ENCODE data around the gene OR13A1. TPM values are rescaled to one million over a fixed set of nuclear protein-coding genes. Genes with fewer than 3 reads are reported as not detected.
"Not testable (repeated sequence)": the region's sequence is repeated elsewhere in the genome, so short reads cannot be mapped to it uniquely, and the experiment has no call there.

Gene OR13A1
- polyA plus RNA-seq, 1 of the 3 experiments (the other 2 are of a cell fraction), result not detected

DNA sequence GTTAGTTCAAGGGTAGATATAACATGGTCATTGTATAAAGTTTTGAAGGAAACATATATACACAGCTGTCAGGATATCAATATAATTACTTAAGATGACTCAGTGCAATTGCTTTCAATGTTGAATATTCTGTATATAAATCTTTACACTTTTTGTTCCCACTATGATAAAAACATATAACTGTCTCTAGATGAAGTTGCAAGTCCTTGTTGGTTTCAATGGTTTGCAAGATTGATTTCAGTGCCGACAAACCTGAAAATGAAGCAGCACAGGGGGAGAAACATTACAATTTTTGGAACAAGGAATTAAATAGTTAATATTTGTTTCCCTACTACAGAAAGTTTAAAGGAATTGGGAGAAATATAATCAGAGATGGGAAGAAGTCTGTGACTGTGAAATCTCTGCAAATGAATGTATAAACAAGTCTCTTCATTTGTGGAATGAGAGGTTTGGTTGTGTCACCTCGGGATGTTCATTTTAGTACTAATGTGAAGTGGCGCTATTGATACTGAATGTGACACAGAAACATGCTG is 54.1 kb downstream of the OR13A1 start:
- no peaks in the 10 kb centered on the region for H3K9me3 ChIP-seq
- H3K9ac ChIP-seq, result no peak overlapping the region
- WGBS (ENCODE audit: low lambda C conversion rate), result 12% methylated on average over 3 of the region's 3 CpGs
- H3K27me3 ChIP-seq (ENCODE audit: insufficient read depth), result no peaks in the 10 kb centered on the region; the same call in 1 of the 2 replicates
- no peak overlapping the region for H3K27ac ChIP-seq (ENCODE audit: low read depth in 2 of 2, low read length in 1 of 2)
- TF ChIP-seq MEF2A (IDR thresholded peaks at IDR 0.05; ENCODE audit: borderline replicate concordance, low read depth) (no peak), EP300 (IDR thresholded peaks at IDR 0.05; ENCODE audit: borderline replicate concordance in 1 of 2, low read depth in 1 of 2, low read length in 1 of 2) (no peak), RFX5 (IDR thresholded peaks at IDR 0.05; ENCODE audit: low read length) (no peak), FOSL2 (IDR thresholded peaks at IDR 0.05; ENCODE audit: borderline replicate concordance, low read depth) (no peak), NFIC (IDR thresholded peaks at IDR 0.05; ENCODE audit: borderline replicate concordance) (no peak), GABPA (IDR thresholded peaks at IDR 0.05; ENCODE audit: low read depth) (no peak)
- TF ChIP-seq, protein P1, sequence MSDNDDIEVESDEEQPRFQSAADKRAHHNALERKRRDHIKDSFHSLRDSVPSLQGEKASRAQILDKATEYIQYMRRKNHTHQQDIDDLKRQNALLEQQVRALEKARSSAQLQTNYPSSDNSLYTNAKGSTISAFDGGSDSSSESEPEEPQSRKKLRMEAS (IDR thresholded peaks at IDR 0.05; ENCODE audit: low read depth), result no peak
- TF ChIP-seq, protein P2, sequence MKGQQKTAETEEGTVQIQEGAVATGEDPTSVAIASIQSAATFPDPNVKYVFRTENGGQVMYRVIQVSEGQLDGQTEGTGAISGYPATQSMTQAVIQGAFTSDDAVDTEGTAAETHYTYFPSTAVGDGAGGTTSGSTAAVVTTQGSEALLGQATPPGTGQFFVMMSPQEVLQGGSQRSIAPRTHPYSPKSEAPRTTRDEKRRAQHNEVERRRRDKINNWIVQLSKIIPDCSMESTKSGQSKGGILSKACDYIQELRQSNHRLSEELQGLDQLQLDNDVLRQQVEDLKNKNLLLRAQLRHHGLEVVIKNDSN (IDR thresholded peaks at IDR 0.05; ENCODE audit: borderline replicate concordance, low read depth), result no peak
- TF ChIP-seq, protein P3, sequence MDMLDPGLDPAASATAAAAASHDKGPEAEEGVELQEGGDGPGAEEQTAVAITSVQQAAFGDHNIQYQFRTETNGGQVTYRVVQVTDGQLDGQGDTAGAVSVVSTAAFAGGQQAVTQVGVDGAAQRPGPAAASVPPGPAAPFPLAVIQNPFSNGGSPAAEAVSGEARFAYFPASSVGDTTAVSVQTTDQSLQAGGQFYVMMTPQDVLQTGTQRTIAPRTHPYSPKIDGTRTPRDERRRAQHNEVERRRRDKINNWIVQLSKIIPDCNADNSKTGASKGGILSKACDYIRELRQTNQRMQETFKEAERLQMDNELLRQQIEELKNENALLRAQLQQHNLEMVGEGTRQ (IDR thresholded peaks at IDR 0.05; ENCODE audit: borderline replicate concordance, low read depth, low read length), result no peak
- no peak overlapping the region for H3K4me2 ChIP-seq
- no peaks in the 10 kb centered on the region for H3K9me2 ChIP-seq
- POLR2A ChIA-PET, result no interaction called here
- CTCF ChIA-PET, result interaction anchor here (0.5 kb wide), 1 partner anchor 26 kb away, joined by 3 read pairs; no protein-coding TSS in a partner anchor
- H4K20me1 ChIP-seq (ENCODE audit: insufficient read depth), result no peaks in the 10 kb centered on the region
- no peaks in the 10 kb centered on the region for H3F3A ChIP-seq (replicated peaks; ENCODE audit: insufficient read depth)
- H3K79me2 ChIP-seq (ENCODE audit: insufficient read depth), result no peaks in the 10 kb centered on the region
- no peak overlapping the region for H2AFZ ChIP-seq (ENCODE audit: low read depth)
- H3K36me3 ChIP-seq (replicated peaks in 1 of 2; ENCODE audit: control insufficient read depth in 1 of 2, insufficient read depth in 2 of 2, low read length in 1 of 2), result no peaks in the 10 kb centered on the region
- no peaks in the 10 kb centered on the region for H3K4me1 ChIP-seq (ENCODE audit: control insufficient read depth in 1 of 2, insufficient read depth in 2 of 2, low read depth in 1 of 2, low read length in 1 of 2)
- no peak for DNase-seq
- H3K4me3 ChIP-seq (ENCODE audit: low read depth in 2 of 2, low read length in 1 of 2), result no peak overlapping the region

DNA sequence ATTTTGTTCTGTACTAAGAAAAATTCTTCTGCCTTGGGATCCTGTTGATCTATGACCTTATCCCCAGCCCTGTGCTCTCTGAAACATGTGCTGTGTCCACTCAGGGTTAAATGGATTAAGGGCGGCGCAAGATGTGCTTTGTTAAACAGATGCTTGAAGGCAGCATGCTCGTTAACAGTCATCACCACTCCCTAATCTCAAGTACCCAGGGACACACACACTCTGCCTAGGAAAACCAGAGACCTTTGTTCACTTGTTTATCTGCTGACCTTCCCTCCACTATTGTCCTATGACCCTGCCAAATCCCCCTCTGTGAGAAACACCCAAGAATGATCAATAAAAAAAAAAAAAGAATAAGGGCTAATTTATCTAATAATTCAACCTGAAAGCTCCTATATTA is 54.8 kb downstream of the OR13A1 start:
- WGBS (ENCODE audit: low lambda C conversion rate), result 6% methylated on average over 3 of the region's 3 CpGs
- CTCF ChIA-PET; POLR2A ChIA-PET; H4K20me1 ChIP-seq (ENCODE audit: insufficient read depth); H3K4me3 ChIP-seq (ENCODE audit: low read depth in 2 of 2, low read length in 1 of 2); H3K9me3 ChIP-seq; H3K27ac ChIP-seq (ENCODE audit: low read depth in 2 of 2, low read length in 1 of 2); DNase-seq; H3K4me2 ChIP-seq; H2AFZ ChIP-seq (ENCODE audit: low read depth); H3K79me2 ChIP-seq (ENCODE audit: insufficient read depth); H3K4me1 ChIP-seq (ENCODE audit: control insufficient read depth in 1 of 2, insufficient read depth in 2 of 2, low read depth in 1 of 2, low read length in 1 of 2); H3K27me3 ChIP-seq (ENCODE audit: insufficient read depth); H3K9ac ChIP-seq; H3K9me2 ChIP-seq; H3K36me3 ChIP-seq (replicated peaks in 1 of 2; ENCODE audit: control insufficient read depth in 1 of 2, insufficient read depth in 2 of 2, low read length in 1 of 2); H3F3A ChIP-seq (replicated peaks; ENCODE audit: insufficient read depth): not testable (repeated sequence)

DNA sequence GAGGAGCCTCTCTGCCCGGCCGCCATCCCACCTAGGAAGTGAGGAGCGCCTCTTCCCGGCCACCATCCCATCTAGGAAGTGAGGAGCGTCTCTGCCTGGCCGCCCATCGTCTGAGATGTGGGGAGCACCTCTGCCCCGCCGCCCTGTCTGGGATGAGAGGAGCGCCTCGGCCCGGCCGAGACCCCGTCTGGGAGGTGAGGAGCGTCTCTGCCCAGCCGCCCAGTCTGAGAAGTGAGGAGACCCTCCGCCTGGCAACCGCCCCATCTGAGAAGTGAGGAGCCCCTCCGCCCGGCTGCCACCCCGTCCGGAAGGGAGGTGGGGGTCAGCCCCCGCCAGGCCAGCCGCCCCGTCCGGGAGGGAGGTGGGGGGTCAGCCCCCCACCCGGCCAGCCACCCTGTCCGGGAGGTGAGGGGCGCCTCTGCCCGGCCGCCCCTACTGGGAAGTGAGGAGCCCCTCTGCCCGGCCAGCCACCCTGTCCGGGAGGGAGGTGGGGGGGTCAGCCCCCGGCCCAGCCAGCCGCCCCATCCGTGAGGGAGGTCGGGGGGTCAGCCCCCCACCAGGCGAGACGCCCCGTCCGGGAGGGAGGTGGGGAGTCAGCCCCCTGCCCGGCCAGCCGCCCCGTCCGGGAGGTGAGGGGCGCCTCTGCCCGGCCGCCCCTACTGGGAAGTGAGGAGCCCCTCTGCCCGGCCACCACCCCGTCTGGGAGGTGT is 55.5 kb downstream of the OR13A1 start:
- POLR2A ChIA-PET; H3K4me2 ChIP-seq; H3F3A ChIP-seq (replicated peaks; ENCODE audit: insufficient read depth); H2AFZ ChIP-seq (ENCODE audit: low read depth); CTCF ChIA-PET; H3K9ac ChIP-seq; H3K4me1 ChIP-seq (ENCODE audit: control insufficient read depth in 1 of 2, insufficient read depth in 2 of 2, low read depth in 1 of 2, low read length in 1 of 2); H3K4me3 ChIP-seq (ENCODE audit: low read depth in 2 of 2, low read length in 1 of 2); H3K36me3 ChIP-seq (replicated peaks in 1 of 2; ENCODE audit: control insufficient read depth in 1 of 2, insufficient read depth in 2 of 2, low read length in 1 of 2); H3K79me2 ChIP-seq (ENCODE audit: insufficient read depth); H3K27ac ChIP-seq (ENCODE audit: low read depth in 2 of 2, low read length in 1 of 2); H3K9me3 ChIP-seq; H3K9me2 ChIP-seq; DNase-seq; H4K20me1 ChIP-seq (ENCODE audit: insufficient read depth); H3K27me3 ChIP-seq (ENCODE audit: insufficient read depth): not testable (repeated sequence)
- WGBS (ENCODE audit: low lambda C conversion rate), result 43% methylated on average over 4 of the region's 50 CpGs

Measured in SK-N-SH (cell line).